Stromal cell of bone marrow (primary cell): ENCODE results near the gene CHRNA4.

Experiments
- DNase-seq: peaks from one replicate; pipeline ENCODE4 v3.0.0-alpha.2; 2012; ENCODE audit warnings: low read depth

The CHRNA4 gene

DNA sequence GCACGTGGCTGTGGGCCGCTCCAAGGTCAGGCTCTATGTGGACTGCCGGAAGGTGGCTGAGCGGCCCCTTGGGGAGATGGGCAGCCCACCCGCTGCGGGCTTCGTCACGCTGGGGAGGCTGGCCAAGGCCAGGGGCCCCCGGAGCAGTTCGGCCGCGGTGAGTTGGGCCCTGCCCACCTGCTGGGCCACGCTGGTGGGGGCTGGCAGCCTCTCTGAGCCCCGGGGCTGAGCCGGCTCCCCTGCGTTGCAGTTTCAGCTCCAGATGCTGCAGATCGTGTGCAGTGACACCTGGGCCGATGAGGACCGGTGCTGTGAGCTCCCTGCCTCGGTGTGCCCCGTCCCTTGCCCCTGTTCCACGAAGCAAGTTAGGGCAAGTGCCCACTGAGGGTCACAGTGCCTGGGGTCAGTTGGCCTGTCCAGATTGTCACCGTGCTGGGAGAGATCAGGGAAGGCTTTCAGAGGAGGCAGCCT lies 41.1 kb downstream of the CHRNA4 start:
- no peak for DNase-seq

DNA sequence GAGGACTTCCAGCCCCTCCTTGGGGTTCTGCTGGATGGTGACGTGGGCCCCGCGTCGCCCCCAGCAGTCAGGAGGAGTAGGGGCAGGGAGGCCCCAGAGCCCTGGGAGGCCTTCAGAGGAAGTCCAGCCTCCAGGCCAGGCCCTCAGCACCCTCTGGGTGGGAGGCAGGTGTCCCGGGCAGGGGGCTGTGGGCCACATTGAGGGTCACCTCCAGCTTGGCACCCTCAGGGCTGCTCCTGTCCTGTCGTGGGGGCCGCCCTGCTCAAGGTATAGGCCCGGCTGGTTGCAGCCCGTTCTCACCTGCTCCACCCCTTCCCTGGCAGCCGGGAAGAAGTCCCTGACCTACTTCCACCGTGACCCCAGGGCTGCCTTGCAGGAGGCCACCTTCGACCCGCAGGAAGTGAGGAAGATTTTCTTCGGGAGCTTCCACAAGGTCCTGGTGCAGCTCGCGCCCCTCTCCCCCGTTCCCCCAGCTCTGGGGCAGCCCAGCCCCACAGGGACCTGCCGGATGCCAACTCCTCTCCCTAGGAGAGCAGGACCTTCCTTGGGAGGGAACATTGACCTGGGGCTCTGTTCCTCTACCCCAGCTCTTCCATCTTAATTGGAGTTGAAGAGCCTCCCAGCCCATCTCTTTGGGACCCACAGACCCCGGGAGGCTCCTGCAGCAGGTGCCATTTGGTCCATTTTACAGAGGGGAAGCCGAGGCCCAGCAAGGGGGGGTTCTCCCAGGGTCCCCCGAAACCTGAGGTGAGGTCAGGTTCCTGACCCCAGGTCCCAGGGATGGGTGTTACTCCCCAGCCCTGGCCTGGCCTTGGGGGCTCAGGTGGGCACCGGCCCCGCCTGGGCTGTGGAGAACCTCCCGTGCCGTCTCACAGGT lies 41.7 kb downstream of the CHRNA4 start:
- DNase-seq: no peak

DNA sequence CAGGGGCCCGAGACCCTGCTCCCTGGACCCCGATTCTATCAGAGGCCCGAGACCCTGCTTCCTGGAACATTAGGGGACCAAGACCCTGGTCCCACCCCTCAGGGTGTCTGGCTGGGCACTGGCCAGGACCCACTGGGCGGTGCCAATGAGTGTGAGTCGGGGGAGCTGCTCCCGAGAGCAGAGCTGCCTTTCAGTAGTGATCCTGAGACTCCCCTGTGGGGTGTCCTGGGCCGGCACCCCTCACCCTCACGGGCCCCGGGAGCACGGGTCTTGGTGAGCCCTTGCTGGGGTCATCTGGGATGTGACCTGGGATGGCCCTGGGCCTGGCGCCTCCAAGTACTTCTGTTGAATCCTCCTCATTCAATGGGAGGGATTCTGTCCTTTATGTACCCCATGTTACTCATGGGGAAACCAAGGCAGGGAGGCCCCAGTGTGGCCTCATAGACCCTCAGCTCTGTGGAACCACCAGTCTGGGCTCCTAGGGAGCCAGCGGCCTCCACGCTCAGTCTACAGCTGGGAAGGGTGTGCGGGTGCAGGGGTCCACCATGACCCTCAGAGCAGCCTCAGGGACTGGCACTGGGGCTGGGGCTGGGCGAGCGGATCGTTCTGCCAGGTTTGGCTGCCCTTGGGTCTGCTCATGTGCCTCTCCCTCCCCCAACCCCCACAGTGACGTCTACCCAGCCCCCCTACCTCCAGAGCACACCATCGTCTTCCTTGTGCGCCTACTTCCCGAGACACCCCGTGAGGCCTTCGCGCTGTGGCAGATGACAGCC lies 42.6 kb downstream of the CHRNA4 start:
- no peak for DNase-seq

DNA sequence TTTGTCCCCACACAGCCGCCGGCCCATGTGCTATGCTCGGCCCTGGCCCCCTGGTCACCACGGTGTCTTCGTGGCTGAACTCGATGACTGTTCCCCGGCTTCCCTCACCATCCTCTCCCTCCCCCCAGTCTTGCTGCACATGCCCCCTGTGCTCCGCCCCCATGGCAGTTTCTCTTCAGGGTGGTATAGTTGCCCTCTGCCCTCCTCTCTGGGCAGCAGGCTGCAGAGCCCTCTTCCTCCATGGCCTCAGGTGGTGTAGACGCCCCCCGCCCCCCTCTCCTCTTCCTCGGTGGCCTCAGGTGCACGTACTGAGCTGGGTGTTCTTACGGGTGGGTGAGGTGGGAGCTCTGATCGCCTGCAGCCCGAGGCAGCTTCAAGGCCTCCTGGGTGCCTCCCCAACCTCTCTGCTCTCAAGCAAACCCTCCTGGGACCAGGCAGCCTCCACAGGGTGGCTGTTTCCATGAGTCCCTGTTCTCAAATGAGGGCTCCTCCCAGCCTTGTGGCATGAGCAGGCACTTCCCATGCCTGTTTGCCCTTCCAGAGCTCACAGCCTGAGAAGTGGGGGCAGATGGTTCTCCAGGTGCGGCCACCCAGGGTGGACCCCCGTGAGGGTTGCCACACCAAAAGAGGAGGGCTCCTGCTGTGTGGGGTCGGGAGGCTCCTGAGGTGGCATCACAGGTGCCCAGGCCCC lies 43.4 kb downstream of the CHRNA4 start:
- DNase-seq: no peak

DNA sequence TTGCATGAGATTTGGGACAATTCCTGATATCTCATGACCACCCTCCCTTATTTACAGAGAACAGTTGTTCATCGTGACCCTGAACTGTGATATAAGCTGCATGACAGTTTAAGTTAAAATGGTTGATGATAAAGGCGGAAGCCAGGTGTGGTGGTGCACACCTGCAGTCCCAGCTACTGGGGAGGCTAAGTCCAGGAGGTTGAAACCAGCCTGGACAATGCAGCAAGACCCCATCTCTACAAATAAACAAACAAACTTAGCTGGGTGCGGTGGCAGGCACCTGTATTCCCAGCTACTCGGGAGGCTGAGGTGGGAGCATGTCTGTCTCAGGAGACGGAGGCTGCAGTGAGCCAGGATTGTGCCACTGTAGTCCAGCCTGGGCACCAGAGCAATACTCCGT lies 44.1 kb downstream of the CHRNA4 start:
- no peak for DNase-seq

DNA sequence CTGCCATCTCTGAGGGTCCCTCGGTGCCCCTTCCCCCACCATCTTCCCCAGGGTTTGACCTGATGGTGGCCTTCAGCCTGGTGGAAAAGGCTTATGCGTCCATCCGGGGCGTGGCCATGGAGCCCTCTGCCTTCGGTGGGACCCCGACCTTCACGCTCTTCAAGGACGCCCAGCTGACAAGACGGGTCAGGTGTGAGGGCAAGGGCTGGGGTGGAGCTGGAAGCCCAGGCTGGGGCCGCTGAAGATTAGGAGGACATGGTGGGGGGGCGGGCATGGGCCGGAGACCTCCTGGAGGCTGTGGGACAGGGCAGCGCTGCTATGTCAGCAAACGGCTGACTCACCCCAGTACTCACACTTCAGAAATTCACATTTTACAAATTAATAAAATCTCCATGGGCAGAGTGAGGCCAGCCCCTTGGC lies 44.6 kb downstream of the CHRNA4 start:
- no peak for DNase-seq

DNA sequence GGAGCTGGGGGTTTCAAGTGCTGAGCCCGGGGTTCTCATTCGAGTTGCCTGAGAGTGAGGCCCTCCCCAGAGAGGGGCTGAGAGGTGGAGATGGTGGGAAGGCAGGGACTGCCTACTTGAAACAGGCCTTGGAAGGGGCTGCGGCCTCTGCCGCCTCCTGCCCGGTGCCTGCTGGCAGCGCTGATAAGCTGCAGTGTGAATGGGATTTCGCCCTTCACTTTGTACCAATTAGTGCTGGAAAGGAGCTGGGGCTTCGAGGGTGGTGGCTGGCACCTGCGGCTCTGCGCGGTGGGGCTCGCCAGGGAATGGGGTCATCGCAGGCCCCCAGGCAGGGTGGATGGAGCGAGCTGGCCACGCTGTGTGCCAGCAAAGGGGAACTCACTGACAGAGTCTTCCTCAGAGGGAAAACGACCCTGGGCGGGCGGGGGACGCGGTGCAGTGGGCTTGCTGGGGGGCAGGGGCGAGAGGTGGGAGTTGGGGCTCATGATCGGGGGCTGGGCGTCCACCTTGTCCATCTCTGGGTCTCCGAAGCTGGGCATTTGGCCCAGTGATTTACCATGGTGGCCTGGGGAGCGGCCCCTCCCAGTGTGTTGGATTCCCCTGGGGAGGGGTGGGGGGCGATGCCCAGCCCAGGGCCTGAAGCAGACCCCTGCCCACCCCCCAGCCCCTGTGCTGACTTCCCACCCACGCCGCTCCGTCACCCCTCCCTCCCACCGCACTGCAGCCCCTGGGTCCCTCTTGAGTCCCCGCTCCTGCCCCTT lies 45.2 kb downstream of the CHRNA4 start:
- DNase-seq: no peak

DNA sequence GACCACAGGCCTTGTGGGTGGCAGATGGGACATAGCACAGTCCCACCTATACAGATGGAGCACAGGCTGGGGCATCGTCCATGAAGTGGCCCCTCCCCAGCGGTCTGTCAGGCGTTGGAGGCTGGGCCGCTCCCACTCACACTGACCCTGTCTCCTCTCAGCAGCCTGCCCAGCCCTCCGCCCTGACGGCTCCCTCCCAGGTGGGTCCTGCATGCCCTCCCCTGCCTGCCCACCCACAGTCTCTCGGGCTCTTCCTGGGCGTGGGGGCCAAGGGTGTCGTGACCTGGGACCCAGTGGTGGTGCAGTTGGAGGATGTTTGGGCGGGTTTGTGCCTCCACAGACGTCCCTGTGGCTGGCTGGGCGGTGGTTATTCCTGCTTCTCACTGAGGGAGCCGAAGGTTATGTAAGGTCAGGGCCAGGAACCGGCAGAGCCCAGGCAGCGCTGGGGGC lies 45.9 kb downstream of the CHRNA4 start:
- no peak for DNase-seq

DNA sequence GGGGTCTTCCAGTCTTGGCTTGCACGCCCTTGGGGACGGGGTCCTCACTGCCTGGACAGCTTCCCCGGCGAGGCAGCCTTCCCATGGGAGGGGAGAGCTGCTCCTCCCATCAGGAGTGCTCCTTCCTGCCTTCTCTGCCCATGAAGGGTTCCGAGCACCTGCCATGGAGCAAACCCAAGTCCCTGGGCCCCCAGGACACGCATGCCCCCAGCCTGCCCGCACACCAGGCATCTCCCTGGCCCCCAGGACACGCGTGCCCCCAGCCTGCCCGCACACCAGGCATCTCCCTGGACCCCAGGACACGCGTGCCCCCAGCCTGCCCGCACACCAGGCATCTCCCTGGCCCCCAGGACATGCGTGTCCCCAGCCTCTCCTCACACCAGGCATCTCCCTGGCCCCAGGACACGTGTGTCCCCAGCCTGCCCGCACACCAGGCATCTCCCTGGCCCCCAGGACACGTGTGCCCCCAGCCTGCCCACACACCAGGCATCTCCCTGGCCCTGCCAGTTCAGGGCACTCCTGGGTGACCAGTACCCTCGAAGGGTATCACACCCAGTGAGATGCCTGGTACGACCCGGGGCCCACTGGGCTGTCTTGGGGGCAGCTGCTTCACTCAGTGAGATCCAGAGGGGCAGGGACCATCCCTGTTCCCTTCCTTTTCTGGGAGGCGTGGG lies 46.4 kb downstream of the CHRNA4 start:
- DNase-seq: no peak

DNA sequence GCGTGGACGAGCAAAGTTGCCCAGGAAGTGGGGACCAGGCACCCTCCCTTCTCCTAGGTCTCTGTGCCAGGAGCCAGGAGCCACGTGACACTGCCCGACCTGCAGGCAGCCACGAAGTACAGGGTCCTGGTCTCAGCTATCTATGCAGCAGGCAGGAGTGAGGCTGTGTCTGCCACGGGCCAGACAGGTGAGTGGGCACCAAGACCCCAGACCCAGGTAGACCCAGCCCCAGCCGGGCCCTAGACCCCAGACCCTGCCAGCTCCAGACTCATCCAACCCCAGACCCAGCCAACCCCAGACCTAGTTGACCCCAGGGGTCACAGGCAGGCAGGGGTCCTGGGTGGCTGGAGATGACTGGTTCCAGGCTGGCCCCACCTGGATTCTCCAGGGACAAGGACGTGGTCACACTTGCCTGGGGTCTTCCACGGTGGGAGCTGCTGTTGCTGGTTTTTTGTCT lies 47.1 kb downstream of the CHRNA4 start:
- no peak for DNase-seq

DNA sequence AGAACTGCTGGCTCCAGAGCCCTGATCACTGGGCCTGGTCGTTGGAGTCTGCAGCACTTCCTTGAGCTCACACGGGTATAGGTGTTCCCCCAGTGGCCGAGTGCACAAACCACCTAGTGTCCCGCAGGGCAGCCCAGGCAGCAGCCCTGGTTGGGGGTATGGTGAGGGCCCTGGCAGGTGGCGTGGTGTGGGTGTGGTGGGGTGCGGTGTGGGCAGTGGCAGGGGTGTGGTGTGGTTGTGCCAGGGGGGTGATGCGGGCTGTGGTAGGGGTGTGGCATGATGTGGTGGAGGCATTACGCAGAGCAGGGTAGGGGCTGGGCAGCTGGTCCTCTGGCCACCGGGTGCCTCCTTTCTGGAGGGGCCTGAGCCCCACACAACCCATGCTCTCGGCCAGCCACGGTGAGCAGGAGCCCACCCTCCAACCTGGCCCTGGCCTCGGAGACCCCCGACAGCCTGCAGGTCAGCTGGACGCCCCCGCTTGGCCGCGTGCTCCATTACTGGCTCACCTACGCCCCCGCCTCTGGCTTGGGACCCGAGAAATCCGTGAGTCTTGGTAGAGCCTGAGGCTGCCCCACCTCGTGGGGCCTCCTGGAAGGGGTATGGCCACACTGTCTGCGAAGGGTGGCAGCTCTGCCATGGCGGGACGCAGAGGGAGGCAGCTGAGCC lies 47.7 kb downstream of the CHRNA4 start:
- no peak for DNase-seq

DNA sequence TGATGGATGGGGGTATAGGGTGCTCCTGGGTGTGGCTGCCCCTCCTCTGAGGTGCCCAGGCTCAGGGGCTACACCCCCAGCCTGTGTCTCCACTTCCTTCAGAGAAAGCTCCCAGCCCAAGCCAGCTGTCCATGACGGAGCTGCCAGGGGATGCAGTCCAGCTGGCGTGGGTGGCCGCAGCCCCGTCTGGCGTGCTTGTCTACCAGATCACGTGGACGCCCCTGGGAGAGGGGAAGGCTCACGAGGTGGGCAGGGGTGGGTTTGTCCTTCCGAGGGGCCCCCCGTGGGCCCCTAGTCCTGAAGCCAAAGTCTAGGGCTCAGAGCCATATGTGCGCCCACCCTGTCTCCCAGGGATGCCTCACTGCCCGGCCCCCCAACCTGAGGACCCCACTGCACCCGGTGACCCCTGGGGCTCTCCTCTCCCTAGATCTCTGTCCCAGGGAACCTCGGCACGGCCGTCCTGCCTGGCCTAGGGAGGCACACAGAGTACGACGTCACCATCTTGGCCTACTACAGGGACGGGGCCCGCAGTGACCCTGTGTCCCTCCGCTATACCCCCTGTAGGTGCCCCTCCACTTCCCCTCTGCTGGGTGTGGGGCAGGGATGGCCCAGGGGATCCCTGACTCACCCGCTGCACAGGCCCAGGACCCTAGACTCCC lies 48.3 kb downstream of the CHRNA4 start:
- no peak for DNase-seq

DNA sequence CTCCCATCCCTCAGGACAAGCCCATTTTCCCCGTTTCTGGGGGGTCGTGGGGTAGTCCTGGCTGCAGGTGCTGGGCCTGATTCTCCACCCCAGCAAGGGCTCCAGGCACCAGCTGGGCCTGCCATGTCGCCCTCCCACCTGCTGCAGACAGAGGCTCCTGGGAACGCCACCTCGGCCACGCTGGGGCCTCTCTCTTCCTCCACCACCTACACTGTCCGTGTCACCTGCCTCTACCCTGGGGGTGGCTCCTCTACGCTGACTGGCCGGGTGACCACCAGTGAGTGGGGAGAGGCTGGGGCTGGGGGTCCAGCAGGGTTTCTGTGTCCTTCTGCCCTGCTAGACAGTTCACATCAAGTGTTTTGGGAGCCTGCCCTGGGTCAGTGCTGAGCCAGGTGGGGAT lies 48.9 kb downstream of the CHRNA4 start:
- DNase-seq: no peak

DNA sequence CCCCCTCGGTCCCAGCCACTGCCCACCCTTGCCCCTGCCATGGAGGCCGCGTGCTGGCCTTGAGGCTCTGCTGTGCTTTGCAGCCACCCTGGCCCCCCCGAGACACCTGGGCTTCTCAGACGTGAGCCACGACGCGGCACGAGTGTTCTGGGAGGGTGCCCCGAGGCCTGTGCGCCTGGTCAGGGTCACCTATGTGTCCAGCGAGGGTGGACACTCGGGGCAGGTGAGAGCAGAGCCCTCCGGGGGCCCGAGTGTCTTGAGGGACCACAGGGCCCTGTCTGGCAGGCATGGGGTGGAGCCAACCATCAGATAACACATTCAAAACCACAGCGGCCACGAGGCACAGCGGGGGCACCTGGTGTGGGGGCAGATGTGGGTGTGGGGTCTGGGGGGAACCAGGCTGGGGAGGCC lies 49.3 kb downstream of the CHRNA4 start:
- DNase-seq: no peak

DNA sequence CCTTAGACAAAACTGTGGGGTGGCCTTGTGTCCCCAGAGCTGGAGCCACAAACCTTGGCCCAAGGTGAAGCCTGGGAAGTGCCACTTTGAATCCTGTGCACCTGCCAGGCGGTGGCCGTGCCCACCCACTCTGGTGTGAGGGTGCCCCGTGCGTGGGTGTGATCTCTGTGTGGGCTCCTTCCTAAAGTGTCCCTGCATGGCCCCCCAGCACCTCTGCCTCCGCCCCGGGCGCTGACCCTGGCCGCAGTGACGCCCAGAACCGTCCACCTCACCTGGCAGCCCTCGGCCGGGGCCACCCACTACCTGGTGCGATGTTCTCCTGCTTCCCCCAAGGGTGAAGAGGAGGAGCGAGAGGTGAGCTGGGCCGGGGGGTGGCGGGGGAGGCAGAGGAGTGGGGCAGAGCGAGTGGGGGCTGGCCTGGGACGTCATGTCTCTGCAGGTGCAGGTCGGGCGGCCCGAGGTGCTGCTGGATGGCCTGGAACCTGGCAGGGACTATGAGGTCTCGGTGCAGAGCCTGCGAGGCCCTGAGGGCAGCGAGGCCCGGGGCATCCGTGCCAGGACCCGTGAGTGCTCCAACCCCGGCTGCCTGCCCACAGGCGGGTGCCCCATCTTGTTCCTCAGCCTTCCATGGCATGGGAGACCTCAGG lies 49.8 kb downstream of the CHRNA4 start:
- DNase-seq: no peak

DNA sequence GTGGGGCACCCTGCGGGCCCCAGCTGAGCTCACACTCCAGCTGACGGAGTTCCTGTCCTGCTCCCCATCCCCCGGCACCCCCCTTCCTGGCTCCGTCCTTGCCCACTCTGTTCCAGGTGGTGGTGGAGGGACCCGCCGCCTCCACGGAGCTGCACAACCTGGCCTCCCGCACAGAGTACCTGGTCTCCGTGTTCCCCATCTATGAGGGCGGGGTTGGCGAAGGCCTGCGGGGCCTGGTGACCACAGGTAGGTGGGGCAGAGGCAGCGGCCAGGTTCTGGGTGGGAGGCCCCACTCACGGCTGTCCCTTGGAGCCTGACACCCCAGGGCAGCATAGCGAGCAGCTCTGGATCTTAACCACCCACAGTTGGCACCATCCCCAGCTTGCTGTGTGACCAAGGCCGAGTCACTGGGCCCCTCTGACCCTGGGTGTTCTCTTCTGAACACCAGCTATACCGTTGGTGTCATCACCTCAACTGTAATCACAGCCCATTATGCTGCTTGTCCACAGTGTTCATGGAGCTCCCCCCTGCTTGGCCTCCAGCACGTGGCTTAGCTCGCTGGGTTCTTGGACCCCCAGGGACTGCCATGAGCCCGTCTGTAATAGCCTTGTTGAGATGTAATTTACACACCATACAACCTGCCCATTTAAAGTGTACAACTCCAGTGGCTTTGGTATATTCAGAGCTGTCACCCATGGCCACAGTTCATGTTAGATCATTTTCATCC lies 50.7 kb downstream of the CHRNA4 start:
- no peak for DNase-seq

DNA sequence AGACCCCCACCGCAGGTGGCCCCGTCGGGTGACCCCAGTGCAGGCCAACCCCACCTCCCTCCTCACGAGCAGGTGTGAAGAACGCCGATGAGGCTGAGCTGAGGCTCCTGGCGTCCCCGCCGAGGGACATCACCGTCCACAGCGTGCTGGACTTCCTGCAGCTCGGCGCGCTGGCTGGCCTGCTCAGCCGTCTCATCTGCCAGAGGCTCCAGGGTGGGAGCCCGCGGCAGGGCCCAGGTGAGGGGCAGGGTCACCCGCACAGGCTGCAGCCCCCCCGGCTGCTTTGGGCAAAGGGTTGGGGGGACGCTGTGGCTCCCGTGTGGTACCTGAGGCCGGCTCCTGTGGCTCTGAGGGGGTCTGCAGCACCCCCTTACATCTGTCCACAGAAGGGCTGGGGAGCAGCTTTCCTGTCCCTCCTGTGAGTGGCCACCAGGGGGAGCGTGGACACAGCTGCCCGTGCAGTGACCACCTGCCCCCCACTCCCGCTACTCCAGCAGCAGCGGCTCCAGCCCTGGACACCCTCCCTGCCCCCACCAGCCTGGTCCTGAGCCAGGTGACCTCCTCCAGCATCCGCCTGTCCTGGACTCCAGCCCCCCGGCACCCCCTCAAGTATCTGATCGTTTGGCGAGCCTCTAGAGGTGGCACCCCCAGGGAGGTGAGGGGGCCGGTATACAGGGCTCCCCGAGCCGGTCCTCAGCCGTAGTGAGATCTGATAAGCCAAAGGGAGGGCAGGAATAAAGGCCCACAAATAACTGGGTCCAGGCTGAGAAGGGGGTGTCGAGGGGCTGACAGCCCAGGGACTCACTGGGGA lies 51.7 kb downstream of the CHRNA4 start:
- DNase-seq: no peak
